Mucosa of rectum (tissue), 2 donors: ENCODE data around the gene PCNP.
"Not testable (repeated sequence)": the region's sequence is repeated elsewhere in the genome, so short reads cannot be mapped to it uniquely, and the experiment has no call there.

Source experiments
- H3K27ac ChIP-seq, 2 donors: one replicate each; pipeline ENCODE4 v1.7.0; 2013; ENCODE audit warnings: inconsistent platforms in 2 of 2, low read depth in 2 of 2, low read length in 2 of 2
- H3K27me3 ChIP-seq, 2 donors: one replicate each; pipeline ENCODE4 v1.7.0; 2013; ENCODE audit warnings: low read length in 2 of 2; ENCODE audit not compliant: control insufficient read depth in 2 of 2, insufficient read depth in 2 of 2
- H3K36me3 ChIP-seq, 2 donors: one replicate each; pipeline ENCODE4 v1.7.0; 2013; ENCODE audit warnings: low read length in 2 of 2; ENCODE audit not compliant: control insufficient read depth in 2 of 2, insufficient read depth in 2 of 2
- H3K4me1 ChIP-seq, 2 donors: one replicate each; pipeline ENCODE4 v1.7.0; 2013; ENCODE audit warnings: low read length in 2 of 2, mild to moderate bottlenecking in 1 of 2; ENCODE audit not compliant: control insufficient read depth in 2 of 2, insufficient read depth in 2 of 2
- H3K4me3 ChIP-seq, 2 donors: one replicate each; pipeline ENCODE4 v1.7.0; 2013; ENCODE audit warnings: low read length in 2 of 2
- H3K9ac ChIP-seq, 2 donors: one replicate each; pipeline ENCODE4 v1.7.0; 2013; ENCODE audit warnings: low read length in 2 of 2, low read depth in 1 of 2, mild to moderate bottlenecking in 1 of 2
- H3K9me3 ChIP-seq, 2 donors: one replicate each; pipeline ENCODE4 v1.7.0; 2013; ENCODE audit warnings: low read length in 2 of 2; ENCODE audit not compliant: control insufficient read depth in 2 of 2
- donor health status: healthy.
- donor health status: Normal muscosa, but diverticular disease.

The PCNP gene

DNA sequence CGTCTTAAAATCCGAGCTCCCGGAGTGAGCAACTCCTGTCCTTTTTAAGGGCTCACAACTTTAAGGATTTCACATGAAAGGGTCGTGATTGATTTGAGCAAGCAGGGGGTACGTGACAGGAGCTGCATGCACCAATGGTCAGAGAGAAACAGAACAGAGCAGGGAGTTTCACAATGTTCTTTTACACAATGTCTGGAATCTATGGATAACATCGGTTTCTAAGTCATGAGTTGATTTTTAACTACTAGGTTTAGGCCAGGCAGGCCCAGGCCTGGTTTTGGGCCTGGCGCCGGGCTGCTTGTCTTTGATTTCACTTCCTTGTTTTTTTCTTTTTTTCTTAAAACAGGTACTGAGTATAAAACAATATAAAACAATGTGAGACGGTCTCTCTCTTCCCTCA is 39.0 kb downstream of the PCNP start:
- H3K4me3 ChIP-seq, H3K9ac ChIP-seq, H3K9me3 ChIP-seq, H3K4me1 ChIP-seq, H3K27ac ChIP-seq, H3K36me3 ChIP-seq, H3K27me3 ChIP-seq: not testable (repeated sequence)

DNA sequence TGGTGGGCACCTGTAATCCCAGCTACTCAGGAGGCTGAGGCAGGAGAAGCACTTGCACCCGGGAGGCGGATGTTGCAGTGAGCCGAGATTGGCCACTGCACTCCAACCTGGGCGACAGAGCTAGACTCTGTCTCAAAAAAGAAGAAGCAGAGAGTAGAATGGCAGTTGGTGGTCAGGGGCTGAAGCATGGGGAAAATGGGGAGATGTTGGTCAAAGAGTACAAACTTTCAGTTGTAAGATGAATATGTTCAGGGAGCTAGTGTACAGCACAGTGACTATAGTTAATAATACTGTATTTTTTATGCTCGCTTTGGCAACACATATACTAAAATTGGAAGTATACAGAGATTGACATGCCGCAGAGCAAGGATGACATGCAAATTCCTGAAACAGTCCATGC is 41.5 kb downstream of the PCNP start:
- H3K27ac ChIP-seq = no peak overlapping the region
- H3K4me3 ChIP-seq = no peak overlapping the region
- no peak overlapping the region for H3K9ac ChIP-seq
- no peaks in the 10 kb centered on the region for H3K4me1 ChIP-seq
- no peaks in the 10 kb centered on the region for H3K9me3 ChIP-seq
- H3K27me3 ChIP-seq = no peaks in the 10 kb centered on the region
- H3K36me3 ChIP-seq = no peaks in the 10 kb centered on the region

DNA sequence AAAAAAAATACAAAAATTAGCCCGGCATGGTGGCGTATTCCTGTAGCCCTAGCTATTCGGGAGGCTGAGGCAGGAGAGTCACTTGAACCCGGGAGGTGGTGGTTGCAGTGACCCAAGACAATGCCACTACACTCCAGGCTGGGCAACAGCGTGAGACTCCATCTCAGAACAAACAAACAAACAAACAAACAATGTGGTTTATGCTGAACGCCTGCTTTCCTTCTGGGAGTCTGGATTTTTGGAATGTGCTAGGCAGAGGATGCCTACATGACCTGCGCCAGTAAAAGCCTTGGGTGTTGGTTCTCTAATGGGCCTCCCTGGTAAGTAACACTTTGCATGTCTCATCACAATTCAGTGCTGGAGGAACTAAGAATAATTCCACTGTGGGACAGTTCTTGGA is 43.5 kb downstream of the PCNP start:
- H3K9ac ChIP-seq = no peak overlapping the region
- H3K4me1 ChIP-seq = no peaks in the 10 kb centered on the region
- H3K9me3 ChIP-seq = no peaks in the 10 kb centered on the region
- H3K27ac ChIP-seq = no peak overlapping the region
- H3K36me3 ChIP-seq = no peaks in the 10 kb centered on the region
- no peak overlapping the region for H3K4me3 ChIP-seq
- H3K27me3 ChIP-seq = no peaks in the 10 kb centered on the region

DNA sequence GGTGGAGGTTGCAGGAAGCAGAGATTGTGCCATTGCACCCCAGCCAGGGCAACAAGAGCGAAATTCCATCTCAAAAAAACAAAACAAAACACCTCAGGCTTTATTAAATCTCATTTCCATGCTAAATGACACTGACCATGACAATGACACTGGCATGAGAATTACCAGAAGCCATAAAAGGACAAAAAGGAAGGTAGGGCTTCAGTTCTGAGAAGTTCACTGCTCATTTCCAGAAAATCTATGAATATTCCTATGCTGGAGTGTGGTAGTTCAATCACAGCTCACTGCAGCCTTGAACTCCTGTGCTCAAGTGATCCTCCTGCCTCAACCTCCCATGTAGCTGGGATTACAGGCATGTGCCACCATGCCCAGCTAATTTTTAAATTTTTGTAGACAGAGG is 44.7 kb downstream of the PCNP start:
- H3K9me3 ChIP-seq = no peaks in the 10 kb centered on the region
- no peak overlapping the region for H3K27ac ChIP-seq
- H3K27me3 ChIP-seq = no peaks in the 10 kb centered on the region
- no peak overlapping the region for H3K4me3 ChIP-seq
- no peak overlapping the region for H3K9ac ChIP-seq
- H3K36me3 ChIP-seq = no peaks in the 10 kb centered on the region
- no peaks in the 10 kb centered on the region for H3K4me1 ChIP-seq

DNA sequence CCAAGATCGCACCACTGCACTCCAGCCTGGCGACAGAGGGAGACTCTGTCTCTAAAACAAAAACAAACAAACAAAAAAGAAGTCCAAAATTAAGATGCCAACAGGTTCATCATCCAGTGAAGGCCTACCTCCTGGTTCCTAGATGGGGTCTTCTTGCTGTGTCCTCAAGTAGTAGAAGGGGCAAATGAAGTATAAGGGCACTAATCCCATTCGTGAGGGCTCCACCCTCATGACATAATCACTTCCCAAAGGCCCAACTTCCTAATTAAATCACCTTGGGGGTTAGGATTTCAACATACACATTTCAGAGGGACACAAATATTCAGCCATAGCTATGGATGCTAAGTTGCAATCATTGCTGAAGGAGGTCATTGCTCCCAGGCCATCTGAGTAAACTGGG is 45.8 kb downstream of the PCNP start:
- H3K27ac ChIP-seq = no peak overlapping the region
- no peak overlapping the region for H3K9ac ChIP-seq
- no peaks in the 10 kb centered on the region for H3K9me3 ChIP-seq
- H3K4me1 ChIP-seq = no peaks in the 10 kb centered on the region
- H3K36me3 ChIP-seq = no peaks in the 10 kb centered on the region
- H3K27me3 ChIP-seq = no peaks in the 10 kb centered on the region
- H3K4me3 ChIP-seq = no peak overlapping the region

DNA sequence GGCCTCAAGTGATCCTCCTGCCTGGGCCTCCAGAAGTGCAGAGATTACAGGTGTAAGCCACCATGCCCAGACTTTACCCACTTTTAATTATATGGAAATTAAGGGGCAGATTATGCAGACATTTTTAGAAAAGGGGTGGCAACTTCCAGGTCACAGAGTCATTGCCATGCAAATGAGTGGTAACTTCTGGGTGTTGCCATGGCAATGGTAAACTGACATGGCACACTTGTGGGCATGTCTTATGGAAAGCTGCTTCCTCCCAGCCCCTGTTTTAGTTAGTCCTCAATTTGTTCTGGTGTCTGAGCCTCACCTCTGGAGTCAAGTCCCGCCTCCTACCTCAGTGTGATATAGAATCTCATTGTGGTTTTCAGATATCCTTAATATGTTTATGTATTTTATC is 49.7 kb downstream of the PCNP start:
- Histone ChIP-seq H3K27ac (no peak overlapping the region), H3K36me3 (no peaks in the 10 kb centered on the region), H3K4me3 (no peak overlapping the region), H3K9me3 (no peaks in the 10 kb centered on the region), H3K27me3 (no peaks in the 10 kb centered on the region), H3K4me1 (no peaks in the 10 kb centered on the region), H3K9ac (no peak overlapping the region)

DNA sequence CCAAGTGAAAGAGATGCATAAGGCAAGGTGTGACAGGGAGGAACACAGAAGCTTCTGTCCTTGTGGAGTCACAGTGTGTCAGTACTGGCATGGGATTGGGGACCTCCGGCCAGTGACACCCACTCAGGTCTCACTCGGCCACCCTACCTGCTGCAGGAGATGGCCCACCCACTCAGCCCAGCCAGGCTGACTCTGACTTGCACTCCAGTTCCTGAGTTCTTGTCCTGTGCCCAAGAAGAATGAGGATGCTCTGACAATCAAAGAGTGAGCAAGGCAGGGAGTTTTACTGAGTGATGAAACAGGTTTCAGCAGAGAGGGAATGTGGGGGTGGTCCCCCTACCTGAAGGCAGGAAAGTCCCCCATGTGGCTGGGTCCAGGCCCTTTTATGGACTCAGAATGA is 50.9 kb downstream of the PCNP start:
- Histone ChIP-seq H3K4me1 (no peaks in the 10 kb centered on the region), H3K27ac (no peak overlapping the region), H3K9ac (no peak overlapping the region), H3K4me3 (no peak overlapping the region), H3K9me3 (no peaks in the 10 kb centered on the region), H3K36me3 (no peaks in the 10 kb centered on the region), H3K27me3 (no peaks in the 10 kb centered on the region)

DNA sequence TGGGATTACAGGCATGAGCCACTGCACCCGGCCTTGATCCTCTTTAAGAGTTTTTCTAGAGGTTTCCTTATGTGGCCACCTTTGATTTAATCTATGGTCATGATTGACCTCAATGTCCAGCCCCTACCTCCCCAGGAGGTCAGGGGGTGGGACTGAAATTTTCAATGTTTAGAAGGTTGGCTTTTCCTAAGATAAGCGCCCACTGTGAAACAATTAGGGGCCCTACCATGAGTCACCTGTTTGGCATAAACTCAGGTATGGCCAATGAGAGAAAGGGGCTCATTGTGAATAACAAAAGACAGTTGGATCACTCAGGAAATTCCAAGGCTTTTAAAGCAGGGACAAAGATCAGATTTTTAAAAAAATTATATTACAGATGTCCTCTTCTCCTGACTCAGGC is 51.9 kb downstream of the PCNP start:
- H3K36me3 ChIP-seq = no peaks in the 10 kb centered on the region
- H3K27ac ChIP-seq = no peak overlapping the region
- no peaks in the 10 kb centered on the region for H3K27me3 ChIP-seq
- no peaks in the 10 kb centered on the region for H3K4me1 ChIP-seq
- H3K9me3 ChIP-seq = no peaks in the 10 kb centered on the region
- no peak overlapping the region for H3K9ac ChIP-seq
- H3K4me3 ChIP-seq = no peak overlapping the region

DNA sequence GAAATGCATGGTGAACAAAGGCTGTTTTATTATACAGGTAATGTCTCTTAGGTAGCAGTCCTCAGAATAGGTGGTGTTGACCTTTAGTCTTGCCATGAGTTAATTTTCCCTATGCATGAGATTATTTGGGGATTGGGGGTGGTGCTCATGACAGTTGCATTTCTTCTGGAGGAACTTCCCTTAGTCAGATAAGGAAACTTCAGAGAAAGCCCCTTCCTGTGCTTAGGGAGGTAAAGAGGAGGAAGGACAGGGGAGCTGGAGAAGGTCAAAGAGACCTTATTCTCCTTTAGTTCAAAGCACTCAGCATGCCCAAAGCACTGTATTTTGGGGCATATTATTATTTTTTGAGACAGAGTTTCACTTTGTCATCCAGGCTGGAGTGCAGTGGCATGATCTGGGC is 55.2 kb downstream of the PCNP start:
- Histone ChIP-seq H3K36me3 (no peaks in the 10 kb centered on the region), H3K27ac (no peak overlapping the region), H3K9ac (no peak overlapping the region), H3K4me1 (no peaks in the 10 kb centered on the region), H3K9me3 (no peaks in the 10 kb centered on the region), H3K27me3 (no peaks in the 10 kb centered on the region), H3K4me3 (no peak overlapping the region)

DNA sequence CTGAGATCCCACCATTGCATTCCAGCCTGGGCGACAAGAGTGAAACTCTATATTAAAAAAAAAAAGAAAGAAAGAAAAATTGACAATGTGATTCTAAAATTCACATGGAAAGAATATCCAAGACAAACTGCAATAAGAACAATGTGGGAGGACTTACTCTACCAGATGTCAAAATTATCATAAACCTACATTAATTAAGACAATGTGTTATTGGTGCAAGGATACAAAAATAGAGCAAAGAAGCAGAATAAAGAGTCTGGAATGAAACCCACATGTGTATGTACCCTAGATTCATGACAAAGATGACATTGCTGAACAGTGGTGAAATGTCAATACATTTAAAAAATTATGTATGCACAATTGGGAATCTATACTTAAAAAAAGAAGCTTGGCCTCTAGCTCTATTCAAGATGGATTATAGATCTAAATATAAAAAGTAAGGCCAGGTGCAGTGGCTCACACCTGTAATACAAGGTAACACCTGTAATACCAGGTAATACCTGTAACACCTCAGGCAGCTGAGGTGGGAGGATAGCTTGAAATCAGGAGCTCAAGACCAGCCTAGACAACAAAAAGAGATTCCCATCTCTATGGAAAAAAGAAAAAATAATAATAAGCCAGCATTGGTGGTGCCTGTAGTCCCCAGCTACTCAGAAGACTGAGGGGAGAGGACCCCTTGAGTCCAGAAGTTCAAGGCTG is 57.3 kb downstream of the PCNP start:
- no peak overlapping the region for H3K27ac ChIP-seq
- H3K27me3 ChIP-seq = no peaks in the 10 kb centered on the region
- no peaks in the 10 kb centered on the region for H3K9me3 ChIP-seq
- no peaks in the 10 kb centered on the region for H3K36me3 ChIP-seq
- no peaks in the 10 kb centered on the region for H3K4me1 ChIP-seq
- H3K9ac ChIP-seq = no peak overlapping the region
- no peak overlapping the region for H3K4me3 ChIP-seq

DNA sequence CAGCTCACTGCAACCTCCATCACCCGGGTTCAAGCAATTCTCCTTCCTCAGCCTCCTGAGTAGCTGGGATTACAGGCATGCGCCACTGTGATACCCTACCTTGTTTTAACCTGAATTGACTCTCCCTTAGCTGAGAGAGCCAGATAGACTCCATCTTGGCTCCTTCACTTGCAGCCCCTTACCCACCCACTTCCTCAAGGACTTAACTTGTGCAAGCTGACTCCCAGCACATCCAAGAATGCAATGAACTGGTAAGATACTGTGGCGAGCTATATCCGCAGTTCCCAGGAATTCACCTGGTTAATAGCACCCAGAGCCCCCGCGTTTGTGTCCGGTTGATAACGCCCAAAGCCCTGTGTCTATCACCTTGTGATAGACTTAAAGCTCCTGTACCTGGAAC is 58.0 kb downstream of the PCNP start:
- H3K36me3 ChIP-seq, H3K4me1 ChIP-seq, H3K27me3 ChIP-seq, H3K9ac ChIP-seq, H3K9me3 ChIP-seq, H3K4me3 ChIP-seq, H3K27ac ChIP-seq: not testable (repeated sequence)
